Bronchial epithelial cell (primary cell): ENCODE data around the gene CNGA3. TPM values are rescaled to one million over a fixed set of nuclear protein-coding genes. Genes with fewer than 3 reads are reported as not detected.

Source experiments
- DNase-seq: peaks from one replicate; pipeline ENCODE4 v3.0.0-alpha.2; 2010; ENCODE audit warnings: low read depth
- FAIRE-seq: peaks from 2 replicates; lab custom pipeline; 2011; peaks lifted over from hg19 to GRCh38; lab: Jason Lieb, UNC
- H3K27me3 ChIP-seq: 2 replicates; pipeline ENCODE4 v1.5.1; 2011; ENCODE audit warnings: low read length; ENCODE audit not compliant: control insufficient read depth, insufficient read depth
- H3K36me3 ChIP-seq: 2 replicates; pipeline ENCODE4 v1.5.1; 2011; ENCODE audit warnings: low read length; ENCODE audit not compliant: control insufficient read depth, insufficient read depth
- H3K4me3 ChIP-seq: 2 replicates; pipeline ENCODE4 v1.5.1; 2011; ENCODE audit warnings: mild to moderate bottlenecking, low read depth, low read length, control low read depth
- CTCF ChIP-seq: IDR thresholded peaks from 2 replicates; pipeline ENCODE4 v1.5.1; 2011; ENCODE audit warnings: mild to moderate bottlenecking, moderate library complexity, low read length, control low read depth, inconsistent platforms; ENCODE audit not compliant: insufficient read depth, severe bottlenecking
- total RNA-seq: library from RNA; depleted of rRNA; stranded (reverse); fragments of >200 nt; gene quantifications from 2 replicates; pipeline ENCODE4 v1.2.1, GENCODE V29; 2014

The CNGA3 gene
- total RNA-seq, 1 donor from 2014 or later = not detected

DNA sequence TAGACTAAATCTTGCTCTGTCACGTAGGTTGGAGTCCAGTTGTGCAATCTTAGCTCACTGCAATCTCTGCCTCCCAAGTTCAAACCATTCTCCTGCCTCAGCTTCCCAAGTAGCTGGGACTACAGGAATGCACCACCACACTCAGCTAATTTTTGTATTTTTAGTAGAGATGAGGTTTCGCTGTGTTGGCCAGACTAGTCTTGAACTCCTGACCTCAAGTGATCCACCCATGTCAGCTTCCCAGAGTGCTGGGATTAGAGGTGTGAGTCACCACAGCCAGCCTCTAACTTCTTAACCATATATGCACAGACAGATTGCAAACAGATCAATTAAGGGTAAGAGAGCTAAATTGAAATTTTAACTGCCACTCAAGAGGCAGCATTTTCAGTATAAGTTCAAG, 22.1 kb upstream of the CNGA3 start:
- no peaks in the 10 kb centered on the region for H3K36me3 ChIP-seq
- no peak overlapping the region for H3K4me3 ChIP-seq
- no peak for TF ChIP-seq CTCF
- DNase-seq (no peak), FAIRE-seq (no peak)
- no peaks in the 10 kb centered on the region for H3K27me3 ChIP-seq

DNA sequence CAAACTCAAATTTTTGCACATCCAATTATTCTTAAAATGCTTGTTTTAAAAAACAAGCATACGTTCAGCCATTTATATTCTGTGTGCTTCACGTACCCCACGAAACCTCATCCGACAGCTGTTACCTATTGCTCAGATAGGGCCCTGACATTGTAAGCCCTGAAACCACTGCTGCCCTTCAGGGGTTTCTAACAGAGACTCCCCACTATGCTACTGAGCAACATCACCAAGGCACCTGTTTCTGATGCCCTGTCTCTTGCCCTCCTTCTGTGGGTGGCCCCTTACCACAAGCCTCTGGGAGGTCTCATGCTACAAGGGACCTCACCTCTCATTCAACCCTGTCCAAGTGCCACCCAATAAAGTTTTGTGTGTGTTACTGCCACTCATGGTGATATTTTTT, 18.5 kb upstream of the CNGA3 start:
- no peak for DNase-seq
- no peak for FAIRE-seq
- TF ChIP-seq CTCF = no peak
- Histone ChIP-seq H3K4me3 (no peak overlapping the region), H3K36me3 (no peaks in the 10 kb centered on the region), H3K27me3 (no peaks in the 10 kb centered on the region)

- FAIRE-seq = no peak
- no peak for TF ChIP-seq CTCF
- no peak for DNase-seq
- Histone ChIP-seq H3K27me3 (no peaks in the 10 kb centered on the region), H3K4me3 (no peak overlapping the region), H3K36me3 (no peaks in the 10 kb centered on the region)
These were observed 16.7 kb upstream of the CNGA3 start for GRCh38 chr2:98329549-98329948.

- no peak for FAIRE-seq
These were observed 13.3 kb upstream of the CNGA3 start for GRCh38 chr2:98332989-98333388.

GRCh38 chr2:98333922-98334321, 12.3 kb upstream of the CNGA3 start:
- FAIRE-seq = no peak

More at GRCh38 chr2:98332989-98333388, 13.3 kb upstream of the CNGA3 start:
- no peak for TF ChIP-seq CTCF
- Histone ChIP-seq H3K4me3 (no peak overlapping the region), H3K36me3 (no peaks in the 10 kb centered on the region), H3K27me3 (no peaks in the 10 kb centered on the region)
- no peak for DNase-seq

More at GRCh38 chr2:98333922-98334321, 12.3 kb upstream of the CNGA3 start:
- TF ChIP-seq CTCF = no peak
- no peak for DNase-seq
- Histone ChIP-seq H3K36me3 (no peaks in the 10 kb centered on the region), H3K4me3 (no peak overlapping the region), H3K27me3 (no peaks in the 10 kb centered on the region)
